SK-N-SH (cell line): ENCODE data around the gene NCOA5.

Source experiments
- CHD2 ChIP-seq: fragments of 150-350 bp; IDR thresholded peaks from 2 replicates; pipeline ENCODE4 v1.6.1; 2018; ENCODE audit warnings: low read length; ENCODE audit not compliant: partially characterized antibody
- ELF1 ChIP-seq: IDR thresholded peaks from 2 replicates; pipeline ENCODE4 v1.4.0; 2012
- EP300 ChIP-seq, 2 experiments: IDR thresholded peaks; 2 replicates each; pipeline versions ENCODE4 v1.4.0 to v1.6.1; 2012; ENCODE audit warnings: borderline replicate concordance in 1 of 2, low read depth in 1 of 2, low read length in 1 of 2
- FOXJ3 ChIP-seq: sonication (generic); formaldehyde crosslinking; IDR thresholded peaks from 2 replicates; pipeline ENCODE4 v1.5.1; 2020; ENCODE audit warnings: mild to moderate bottlenecking, missing genetic modification reagents
- FOXM1 ChIP-seq: IDR thresholded peaks from 2 replicates; pipeline ENCODE4 v1.4.0; 2012; ENCODE audit warnings: low read depth, mild to moderate bottlenecking
- MXI1 ChIP-seq: IDR thresholded peaks from 2 replicates; pipeline ENCODE4 v1.6.1; 2012; ENCODE audit warnings: mild to moderate bottlenecking, low read depth, low read length, improper control_type of control experiment
- NFIC ChIP-seq: IDR thresholded peaks from 2 replicates; pipeline ENCODE4 v1.4.0; 2012; ENCODE audit warnings: borderline replicate concordance
- POLR2AphosphoS5 ChIP-seq: IDR thresholded peaks from 2 replicates; pipeline ENCODE4 v1.6.1; 2012; ENCODE audit warnings: low read depth, low read length
- RCOR1 ChIP-seq: fragments of 150-350 bp; IDR thresholded peaks from 2 replicates; pipeline ENCODE4 v1.6.1; 2017; ENCODE audit warnings: antibody characterized with exemption, low read length
- TF ChIP-seq, protein P1 (sequence below): fragments of 200-600 bp; sonication (generic); IDR thresholded peaks from 2 replicates; pipeline ENCODE4 v1.6.1; 2017; ENCODE audit warnings: antibody characterized with exemption, mild to moderate bottlenecking, moderate library complexity

DNA sequence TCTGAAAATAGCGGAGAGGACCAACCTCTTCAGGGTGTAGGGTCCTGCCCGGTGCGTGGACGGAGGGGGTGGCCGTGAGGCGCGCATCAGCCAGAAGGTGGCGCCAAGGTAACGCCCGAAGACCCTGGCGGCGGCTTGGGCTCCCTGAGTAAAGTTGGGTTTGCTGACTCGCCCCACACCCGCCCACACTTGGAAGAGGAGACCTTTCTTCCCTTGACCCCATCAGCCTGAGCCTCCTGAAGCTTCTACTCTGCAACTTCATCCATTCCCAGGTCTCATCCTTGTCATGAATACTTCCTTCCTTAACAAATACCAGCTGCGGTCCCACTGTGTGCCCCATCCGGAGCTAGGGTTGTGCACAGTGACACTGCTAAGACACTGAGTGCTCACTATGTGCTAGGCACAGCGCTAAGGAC, 43.0 kb upstream of the NCOA5 start:
- TF ChIP-seq POLR2AphosphoS5 = no peak
- TF ChIP-seq, protein P1, sequence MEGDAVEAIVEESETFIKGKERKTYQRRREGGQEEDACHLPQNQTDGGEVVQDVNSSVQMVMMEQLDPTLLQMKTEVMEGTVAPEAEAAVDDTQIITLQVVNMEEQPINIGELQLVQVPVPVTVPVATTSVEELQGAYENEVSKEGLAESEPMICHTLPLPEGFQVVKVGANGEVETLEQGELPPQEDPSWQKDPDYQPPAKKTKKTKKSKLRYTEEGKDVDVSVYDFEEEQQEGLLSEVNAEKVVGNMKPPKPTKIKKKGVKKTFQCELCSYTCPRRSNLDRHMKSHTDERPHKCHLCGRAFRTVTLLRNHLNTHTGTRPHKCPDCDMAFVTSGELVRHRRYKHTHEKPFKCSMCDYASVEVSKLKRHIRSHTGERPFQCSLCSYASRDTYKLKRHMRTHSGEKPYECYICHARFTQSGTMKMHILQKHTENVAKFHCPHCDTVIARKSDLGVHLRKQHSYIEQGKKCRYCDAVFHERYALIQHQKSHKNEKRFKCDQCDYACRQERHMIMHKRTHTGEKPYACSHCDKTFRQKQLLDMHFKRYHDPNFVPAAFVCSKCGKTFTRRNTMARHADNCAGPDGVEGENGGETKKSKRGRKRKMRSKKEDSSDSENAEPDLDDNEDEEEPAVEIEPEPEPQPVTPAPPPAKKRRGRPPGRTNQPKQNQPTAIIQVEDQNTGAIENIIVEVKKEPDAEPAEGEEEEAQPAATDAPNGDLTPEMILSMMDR = peak; percentile 90
- no peak for TF ChIP-seq RCOR1
- no peak for TF ChIP-seq EP300 (IDR thresholded peaks at IDR 0.05; ENCODE audit: borderline replicate concordance in 1 of 2, low read depth in 1 of 2, low read length in 1 of 2)
- no peak for TF ChIP-seq CHD2
- no peak for TF ChIP-seq MXI1
- no peak for TF ChIP-seq FOXJ3 (CRISPR knock-in tag)
- no peak for TF ChIP-seq FOXM1
- no peak for TF ChIP-seq NFIC
- no peak for TF ChIP-seq ELF1
